Stimulated activated CD4-positive, alpha-beta T cell treated with anti-CD3 and anti-CD28 coated beads, Interleukin-4, amount 100 ng/mL, for 4 hours (primary cell): ENCODE data around the gene FAM81A.

Source experiments
- DNase-seq, 2 experiments: peaks; one replicate each; pipeline ENCODE4 v3.0.0-alpha.2; 2020

The FAM81A gene

DNA sequence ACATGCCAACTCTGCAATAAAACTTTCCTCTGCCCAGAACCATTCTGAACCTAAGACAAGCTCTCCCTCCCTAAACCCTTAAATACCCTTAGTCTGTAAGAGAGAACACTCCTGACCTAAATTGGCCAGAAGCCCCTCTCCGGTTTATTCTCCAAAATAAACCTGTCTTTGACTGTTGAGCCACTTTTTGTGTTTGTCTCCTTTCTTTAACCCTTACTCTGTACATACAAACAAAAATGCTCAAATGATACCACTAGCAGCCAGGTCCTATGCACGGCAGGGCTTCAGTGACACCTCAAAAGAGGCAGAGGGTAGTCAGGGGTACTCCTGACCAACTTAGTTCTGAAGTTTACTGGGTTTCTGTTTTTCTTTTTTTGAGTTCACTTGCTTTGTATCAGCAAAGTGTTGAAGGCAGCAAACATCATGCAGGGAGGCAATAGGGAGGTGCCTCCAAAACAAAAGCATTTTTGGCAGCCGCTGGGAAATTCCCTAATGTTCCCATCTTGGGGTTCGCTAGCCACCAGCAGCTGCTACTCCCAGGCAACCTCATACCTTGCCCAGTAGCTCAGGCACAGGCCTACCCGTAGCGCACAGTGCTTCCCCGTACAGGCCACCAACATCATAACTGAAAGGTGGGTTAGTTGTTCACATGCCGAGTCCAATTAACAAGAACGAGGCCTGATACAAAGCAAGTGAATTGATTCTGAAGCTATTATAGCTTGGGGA is 110.7 kb downstream of the FAM81A start:
- DNase-seq, result no peak

DNA sequence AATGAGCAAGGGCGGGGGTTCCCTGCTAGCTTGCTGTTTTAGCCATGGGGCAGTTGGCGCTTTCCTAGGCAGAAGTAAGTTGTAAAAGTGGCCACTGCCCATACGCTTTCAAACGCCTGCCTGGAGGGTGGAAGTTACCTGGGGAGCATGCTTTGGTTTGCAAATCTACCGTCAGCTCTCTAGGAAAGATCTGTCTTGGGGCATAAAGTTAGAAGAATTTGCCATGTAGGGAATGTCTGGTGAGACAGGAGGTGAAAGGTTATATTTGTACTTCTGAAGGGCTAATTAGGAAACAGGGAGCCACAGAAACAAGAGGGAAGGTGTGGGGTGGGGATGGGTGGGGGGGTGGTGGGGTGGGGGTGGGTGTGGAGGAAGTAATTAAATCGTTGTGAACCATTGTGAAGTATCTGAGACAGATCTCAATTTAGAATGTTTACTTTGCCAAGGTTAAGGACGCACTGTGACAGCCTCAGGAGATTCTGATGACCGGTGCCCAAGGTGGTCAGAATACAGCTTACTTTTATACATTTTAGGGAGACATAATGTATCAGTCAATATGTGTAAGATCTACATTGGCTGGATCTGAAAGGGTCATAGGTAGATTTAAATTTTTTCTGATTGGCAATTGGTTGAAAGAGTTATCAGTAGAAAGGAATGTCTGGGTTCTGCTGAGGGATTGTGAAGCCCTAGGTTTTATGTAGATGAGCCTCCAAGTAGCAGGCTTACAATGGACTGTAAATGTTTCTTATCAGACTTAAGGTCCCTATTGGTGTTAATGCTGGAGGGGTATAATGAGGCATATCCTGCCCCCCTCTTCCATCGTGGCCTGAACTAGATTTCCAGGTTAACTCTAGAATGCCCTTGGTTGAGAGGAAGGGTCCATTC is 111.6 kb downstream of the FAM81A start:
- no peak for DNase-seq

DNA sequence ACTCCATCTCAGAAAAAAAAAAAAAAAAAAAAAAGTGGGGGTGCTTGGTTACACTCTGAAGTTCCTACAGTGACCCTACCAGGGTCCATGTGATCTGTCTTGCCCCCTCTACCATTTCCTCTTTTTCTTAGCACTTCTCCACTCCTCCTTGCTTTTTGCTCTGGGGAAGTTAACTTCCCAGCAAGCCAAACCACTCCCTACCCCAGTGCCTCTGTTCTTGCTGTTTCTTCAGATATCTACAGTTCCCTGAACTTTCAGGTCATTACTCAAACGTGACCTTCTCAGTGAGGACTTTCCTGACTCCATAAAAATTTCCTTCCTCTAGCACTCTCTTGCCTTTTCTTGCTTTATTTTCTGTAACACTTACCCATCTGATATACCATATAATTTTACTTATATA is 112.5 kb downstream of the FAM81A start:
- DNase-seq, result no peak

DNA sequence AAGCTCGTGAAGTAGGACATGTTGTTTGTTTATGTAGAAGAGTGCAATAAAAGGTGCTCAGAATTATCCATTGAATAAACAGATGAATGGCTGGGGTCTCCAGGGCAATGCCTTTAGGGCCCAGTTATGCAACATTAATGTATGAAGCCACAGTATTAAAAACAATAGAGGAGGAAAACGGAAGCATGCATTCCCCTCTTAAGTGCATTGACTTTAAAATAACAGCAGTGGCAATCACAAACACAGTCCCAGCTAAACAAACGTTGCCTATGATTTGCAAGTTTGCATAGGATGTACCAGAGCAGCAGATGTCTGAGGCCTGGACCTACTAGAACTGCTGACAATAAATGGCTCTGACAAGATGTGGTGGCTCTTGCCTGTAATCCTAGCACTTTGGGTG is 113.0 kb downstream of the FAM81A start:
- DNase-seq, result no peak

DNA sequence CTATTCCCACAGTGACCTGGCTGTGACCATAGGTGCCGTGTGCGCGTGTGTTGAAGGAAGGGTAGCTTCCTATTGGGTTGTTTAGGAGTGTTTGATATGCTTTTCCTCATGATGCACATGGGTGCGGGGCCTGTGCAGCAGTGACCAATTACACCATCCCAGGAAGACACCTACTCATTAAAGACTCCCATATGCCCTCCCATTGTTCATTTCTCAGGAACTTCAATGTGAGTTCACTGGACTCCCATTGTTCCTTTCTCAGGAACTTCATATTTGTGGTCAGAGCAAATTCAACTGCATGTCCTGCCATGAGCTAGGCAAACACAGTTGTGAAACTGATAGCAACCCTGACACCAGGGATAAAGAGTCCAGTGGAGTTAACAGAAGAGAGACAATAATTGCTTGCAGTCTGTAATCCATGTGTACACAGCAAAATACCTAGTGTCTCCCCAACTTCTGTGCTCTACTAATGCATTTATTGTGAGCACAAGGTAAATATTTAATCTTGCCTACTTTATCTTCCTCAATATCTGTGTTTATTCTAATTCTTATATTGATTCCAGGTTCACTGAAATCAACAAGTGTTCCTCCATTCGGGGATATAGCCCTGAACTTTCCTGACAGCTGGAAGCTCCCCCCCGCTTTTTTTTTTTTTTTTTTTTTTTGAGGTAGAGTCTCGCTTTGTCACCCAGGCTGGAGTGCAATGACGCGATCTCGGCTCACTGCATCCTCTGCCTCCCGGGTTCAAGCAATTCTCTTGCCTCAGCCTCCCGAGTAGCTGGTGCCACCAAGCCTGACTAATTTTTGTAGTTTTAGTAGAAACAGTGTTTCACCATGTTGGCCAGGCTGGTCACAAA is 116.1 kb downstream of the FAM81A start:
- no peak for DNase-seq

DNA sequence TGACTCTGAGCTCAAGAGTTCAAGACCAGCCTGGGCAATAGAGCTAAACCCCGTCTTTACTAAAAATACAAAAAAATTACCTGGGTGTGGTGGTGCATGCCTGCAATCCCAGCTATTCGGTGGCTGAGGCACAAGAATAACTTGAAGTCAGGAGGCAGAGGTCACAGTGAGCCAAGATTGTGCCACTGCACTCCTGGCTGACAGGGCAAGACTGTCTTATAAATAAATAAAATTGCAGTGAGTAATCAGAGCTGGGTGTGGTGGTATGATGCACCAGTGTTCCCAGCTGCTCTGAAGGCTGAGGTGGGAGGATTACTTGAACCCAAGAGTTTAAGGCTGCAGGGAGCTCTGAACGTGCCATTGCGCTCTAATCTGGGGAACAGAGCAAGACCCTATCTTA is 117.7 kb downstream of the FAM81A start:
- DNase-seq, result no peak

DNA sequence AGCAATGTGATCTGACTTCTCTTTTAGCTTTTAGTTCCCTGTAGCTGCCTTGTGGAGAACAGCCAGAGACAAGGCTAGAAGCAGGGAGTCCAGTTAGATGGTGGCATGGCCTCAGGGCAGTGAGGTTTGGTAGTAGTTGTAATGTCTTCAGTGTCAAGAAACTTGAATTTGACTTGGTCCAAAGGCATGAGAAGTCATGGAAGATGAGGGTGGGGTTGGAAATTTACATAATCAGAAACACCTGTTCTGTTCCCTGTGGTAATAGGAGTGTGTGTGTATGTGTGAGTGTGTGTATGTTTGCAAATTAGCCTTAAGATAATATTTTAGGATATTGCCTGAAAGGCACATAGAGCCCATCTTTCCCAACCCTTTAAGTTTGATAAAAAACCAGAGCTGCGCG is 118.4 kb downstream of the FAM81A start:
- DNase-seq, result no peak

DNA sequence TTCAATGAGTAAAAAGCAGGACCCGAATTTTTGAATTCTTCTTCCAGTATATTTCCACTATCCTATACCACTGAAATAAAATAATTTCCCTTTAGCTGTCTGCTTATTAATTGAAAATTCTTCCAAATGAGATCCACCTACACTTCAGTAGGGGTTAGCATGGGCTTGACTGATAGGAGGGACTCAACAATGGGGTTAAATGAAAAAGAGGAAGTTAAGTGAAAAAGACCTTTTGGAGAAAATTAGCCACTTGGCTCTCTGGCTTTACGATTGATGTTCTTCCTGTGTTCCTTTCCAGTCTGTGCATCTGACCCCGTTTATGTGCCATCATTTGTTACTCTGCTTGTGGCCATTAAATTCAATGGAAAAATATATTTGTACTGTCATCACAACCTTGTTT is 119.6 kb downstream of the FAM81A start:
- no peak for DNase-seq

DNA sequence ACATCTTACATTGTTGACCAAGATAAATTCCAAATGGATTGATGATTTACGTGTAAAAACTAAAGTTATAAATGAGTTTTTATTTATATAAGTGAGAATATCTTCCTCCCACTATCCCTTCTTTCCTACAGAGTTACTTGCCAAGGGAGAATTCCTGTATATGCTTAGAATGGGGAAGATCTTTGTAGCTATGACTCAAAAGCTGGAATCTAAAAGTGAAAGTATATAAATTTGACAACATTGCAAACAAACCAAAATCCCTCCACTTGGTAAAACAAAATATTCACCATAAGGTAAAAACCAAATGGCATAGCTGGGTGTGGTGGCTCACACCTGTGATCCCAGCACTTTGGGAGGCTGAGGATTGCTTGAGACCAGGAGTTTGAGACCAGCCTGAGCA is 120.9 kb downstream of the FAM81A start:
- no peak for DNase-seq

DNA sequence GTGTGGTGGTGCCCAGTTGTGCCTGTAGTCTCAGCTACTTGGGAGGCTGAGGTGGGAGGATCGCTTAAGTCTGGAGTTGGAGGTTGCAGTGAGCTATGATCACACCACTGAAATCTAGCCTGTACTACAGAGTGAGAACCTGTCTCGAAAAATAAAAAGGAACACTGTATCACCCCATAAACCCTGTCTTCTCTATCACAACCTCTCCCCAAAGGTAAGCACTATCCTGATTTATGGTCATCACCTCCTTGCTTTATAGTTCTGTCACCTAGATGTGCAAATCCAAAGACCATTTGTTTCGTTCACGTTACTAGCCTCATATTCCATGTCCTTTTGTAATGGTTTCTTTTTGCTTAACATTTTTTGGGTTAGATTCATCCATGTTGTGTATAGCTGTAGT is 123.6 kb downstream of the FAM81A start:
- no peak for DNase-seq

DNA sequence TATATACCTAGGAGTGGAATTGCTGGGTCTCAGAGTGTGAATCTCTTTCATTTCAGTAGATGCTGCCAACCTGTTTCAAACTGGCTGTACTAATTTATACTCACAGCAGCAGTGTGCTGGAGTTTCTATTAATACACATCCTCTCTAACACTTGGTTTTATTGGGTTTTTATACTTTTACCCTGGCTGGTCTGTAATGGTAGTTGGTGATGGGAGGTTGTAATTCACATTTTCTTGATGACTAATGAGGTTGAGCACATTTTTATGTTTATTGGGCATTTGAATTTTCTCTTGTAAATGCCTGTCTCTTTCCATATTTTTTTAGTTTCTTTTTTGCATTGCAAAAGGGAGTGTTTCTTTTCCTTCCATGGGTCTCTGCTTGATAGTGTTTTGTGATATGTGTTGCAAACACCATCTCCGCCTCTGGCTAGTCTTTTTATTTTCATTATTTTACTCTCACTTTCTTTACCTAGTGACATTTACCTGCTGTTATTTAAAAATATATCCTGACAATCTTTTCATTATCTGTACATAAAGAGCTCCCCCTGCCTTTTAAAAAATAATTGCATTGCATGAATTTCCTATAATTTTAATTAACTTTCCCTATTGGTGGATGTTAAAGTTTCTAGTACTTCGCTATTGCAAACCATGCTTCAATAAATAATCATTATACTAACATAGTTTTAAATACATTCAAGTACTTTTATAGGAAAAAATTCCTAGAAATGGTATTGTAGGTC is 124.6 kb downstream of the FAM81A start:
- no peak for DNase-seq

DNA sequence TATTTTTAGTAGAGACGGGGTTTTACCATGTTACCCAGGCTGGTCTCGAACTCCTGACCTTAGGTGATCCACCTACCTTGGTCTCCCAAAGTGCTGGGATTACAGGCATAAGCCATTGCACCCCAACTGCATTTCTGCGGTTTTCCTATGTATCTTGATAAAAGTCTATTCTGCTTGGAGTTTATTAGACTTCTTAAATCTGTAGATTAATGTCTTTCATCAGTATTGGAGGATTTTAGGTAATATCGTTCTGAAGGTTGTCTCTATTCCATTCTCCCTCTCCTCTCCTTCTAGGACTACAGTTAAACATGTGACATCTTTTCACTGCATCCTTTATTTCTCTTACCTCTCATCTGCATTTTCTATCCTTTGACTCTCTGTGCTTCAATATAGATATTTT is 127.3 kb downstream of the FAM81A start:
- no peak for DNase-seq

DNA sequence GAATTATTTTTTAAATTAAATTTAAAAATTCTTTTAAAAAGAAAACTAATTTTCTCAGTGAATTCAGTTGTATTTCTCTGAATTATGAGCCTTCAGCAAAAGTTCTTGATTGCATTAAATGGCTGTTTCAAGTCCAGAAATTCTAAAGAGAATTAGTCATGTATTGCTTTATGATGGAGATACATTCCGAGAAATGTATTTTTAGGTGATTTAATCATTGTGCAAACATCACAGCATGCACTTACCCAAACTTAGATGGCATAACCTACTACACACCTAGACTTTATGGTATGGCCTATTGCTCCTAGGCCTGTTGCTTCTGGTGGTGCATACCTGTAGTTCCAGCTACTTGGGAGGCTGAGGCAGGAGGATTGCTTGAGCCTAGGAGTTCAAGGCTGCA is 129.3 kb downstream of the FAM81A start:
- DNase-seq, result no peak

DNA sequence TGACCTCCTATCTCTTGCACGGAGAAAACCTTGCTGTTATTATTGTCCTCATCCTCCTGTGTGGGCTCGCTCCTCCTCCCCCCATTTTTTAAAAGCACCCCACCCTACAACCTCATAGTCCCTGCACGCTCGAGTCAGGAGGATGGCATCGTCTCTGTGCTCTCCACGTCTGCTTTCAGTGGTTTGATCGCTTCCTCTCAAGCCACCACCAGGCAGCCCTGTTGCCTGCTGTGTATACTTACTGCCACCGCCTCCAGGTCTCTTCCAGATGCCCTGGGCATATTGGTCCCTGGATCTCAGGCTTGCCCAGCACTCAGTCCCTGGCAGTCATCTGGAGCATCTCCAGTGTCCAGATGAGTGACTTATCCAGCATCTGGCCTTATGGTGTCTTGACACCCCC is 131.5 kb downstream of the FAM81A start:
- no peak for DNase-seq

DNA sequence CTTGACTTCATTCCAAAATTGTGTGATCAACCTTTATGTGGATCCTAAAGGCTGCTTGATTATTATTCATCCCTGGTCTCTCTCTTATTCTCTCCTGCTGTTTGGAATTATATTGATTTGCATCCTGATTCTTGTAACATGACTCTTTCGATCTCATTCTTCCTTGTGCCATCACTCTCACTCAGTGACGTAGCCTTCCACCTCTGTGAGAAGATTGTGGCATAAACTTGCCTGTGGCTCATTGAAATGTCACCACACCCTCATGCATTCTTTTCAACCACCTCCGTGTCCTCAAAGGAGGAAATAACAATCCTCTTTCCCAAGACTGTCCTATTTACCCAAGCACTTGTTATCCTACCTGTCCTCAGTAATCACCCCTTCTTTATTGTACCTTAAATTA is 132.3 kb downstream of the FAM81A start:
- no peak for DNase-seq

DNA sequence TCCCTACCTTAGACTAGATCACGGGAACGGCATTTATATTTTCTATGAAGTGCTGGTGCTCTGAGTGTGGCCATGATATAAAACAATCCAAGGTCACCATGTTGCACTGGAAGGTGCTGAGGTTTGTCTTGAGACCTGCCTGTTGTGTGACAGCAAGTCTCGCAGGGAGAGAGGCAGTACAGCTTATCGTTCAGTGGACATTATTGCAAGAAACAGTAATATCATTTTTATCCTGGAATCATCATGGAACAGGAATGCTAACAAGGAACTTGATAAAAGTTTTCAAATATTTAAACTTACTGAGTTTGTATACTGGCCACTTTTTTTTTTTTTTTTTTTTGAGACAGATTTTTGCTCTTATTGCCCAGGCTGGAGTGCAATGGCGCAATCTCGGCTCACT is 133.6 kb downstream of the FAM81A start:
- DNase-seq, result no peak
